Smooth muscle cell (in vitro differentiated cells): Measurements from ENCODE around the gene DHX36. TPM values are rescaled to one million over a fixed set of nuclear protein-coding genes. Genes with fewer than 3 reads are reported as not detected.

Experiments
- DNase-seq: peaks from one replicate; lab custom pipeline; 2025; ENCODE audit not compliant: unreplicated experiment; lab: John Stamatoyannopoulos, UW
- H2AFZ ChIP-seq: fragments of 200-600 bp; sonication (generic); 2 replicates; pipeline ENCODE4 v1.6.0; 2016; ENCODE audit warnings: antibody characterized with exemption, low read depth, mild to moderate bottlenecking
- H3F3A ChIP-seq: fragments of 200-600 bp; sonication (generic); 2 replicates; pipeline ENCODE4 v1.6.0; 2017; ENCODE audit warnings: antibody characterized with exemption, low read depth
- H3K27ac ChIP-seq: fragments of 200-600 bp; sonication (generic); 2 replicates; pipeline ENCODE4 v1.5.1; 2016; ENCODE audit warnings: low read depth, mild to moderate bottlenecking
- H3K27me3 ChIP-seq: fragments of 200-600 bp; sonication (generic); 2 replicates; pipeline ENCODE4 v1.6.1; 2016; ENCODE audit warnings: low read depth, mild to moderate bottlenecking
- H3K36me3 ChIP-seq: fragments of 200-600 bp; sonication (generic); 2 replicates; pipeline ENCODE4 v1.5.1; 2016; ENCODE audit warnings: low read depth
- H3K4me1 ChIP-seq: fragments of 200-600 bp; sonication (generic); 2 replicates; pipeline ENCODE4 v1.5.1; 2016; ENCODE audit warnings: low read depth
- H3K4me2 ChIP-seq: fragments of 200-600 bp; sonication (generic); 2 replicates; pipeline ENCODE4 v1.6.0; 2016; ENCODE audit warnings: mild to moderate bottlenecking
- H3K4me3 ChIP-seq: fragments of 200-600 bp; sonication (generic); 2 replicates; pipeline ENCODE4 v1.5.1; 2016; ENCODE audit warnings: mild to moderate bottlenecking
- H3K79me2 ChIP-seq: fragments of 200-600 bp; sonication (generic); 2 replicates; pipeline ENCODE4 v1.6.0; 2016; ENCODE audit warnings: low read depth, mild to moderate bottlenecking
- H3K9ac ChIP-seq: fragments of 200-600 bp; sonication (generic); 2 replicates; pipeline ENCODE4 v1.6.0; 2016; ENCODE audit warnings: low read depth
- H3K9me3 ChIP-seq: fragments of 200-600 bp; sonication (generic); replicated peaks from 2 replicates; pipeline ENCODE4 v1.5.1; 2016; ENCODE audit warnings: low read depth
- H4K20me1 ChIP-seq: fragments of 200-600 bp; sonication (generic); 2 replicates; pipeline ENCODE4 v1.6.0; 2016; ENCODE audit warnings: low read depth
- WGBS: methylation state at CpG from one replicate; pipeline ENCODE4 v1.1.7; 2016; ENCODE audit warnings: low lambda C conversion rate; 5-methylcytosine and 5-hydroxymethylcytosine counted together
- polyA plus RNA-seq: library from polyadenylated mRNA; unstranded; fragments of >200 nt; fragmentation: Nextera tagmentation; extraction: Ambion mirVana; gene quantifications from 2 replicates; pipeline ENCODE4 v1.2.1, GENCODE V29; 2016
- total RNA-seq: library from RNA; depleted of rRNA; stranded (reverse); fragments of >200 nt; gene quantifications from 2 replicates; pipeline ENCODE4 v1.2.3, GENCODE V29; 2014
- TF ChIP-seq, protein P1 (sequence below): fragments of 200-600 bp; sonication (generic); IDR thresholded peaks from 2 replicates; pipeline ENCODE4 v1.5.1; 2017; ENCODE audit warnings: borderline replicate concordance, mild to moderate bottlenecking, antibody characterized with exemption; ENCODE audit not compliant: insufficient read depth, poor library complexity, severe bottlenecking

The DHX36 gene
- total and polyA plus RNA-seq, 2 experiments from 2014 or later, result 18.2 to 42.6 TPM

DNA sequence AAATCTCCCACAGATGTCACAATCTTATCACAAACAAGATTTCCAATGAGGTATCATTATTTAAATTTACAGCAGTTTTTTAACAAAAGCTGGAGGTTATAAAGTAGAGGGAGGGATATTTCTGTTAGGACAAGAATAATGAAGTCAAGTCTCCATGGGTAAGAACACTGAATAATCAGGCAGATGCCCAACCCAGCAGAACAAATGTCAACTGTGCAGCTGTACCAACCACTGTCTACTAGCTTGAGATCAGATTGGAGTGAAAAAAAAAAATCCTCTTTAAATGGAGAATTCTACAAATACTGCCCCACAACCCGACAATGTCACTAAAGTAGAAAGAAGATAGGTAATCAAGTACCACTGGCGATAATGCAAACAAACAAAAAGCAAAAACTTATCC is 30.3 kb downstream of the DHX36 start:
- peaks cover 26% of the 10 kb centered on the region for H3K36me3 ChIP-seq
- no peak overlapping the region for H3K27ac ChIP-seq
- DNase-seq, result no peak
- H3K4me1 ChIP-seq, result no peaks in the 10 kb centered on the region
- WGBS, result 100% methylated on average over 2 of the region's 2 CpGs
- no peak overlapping the region for H2AFZ ChIP-seq
- H3F3A ChIP-seq, result no peaks in the 10 kb centered on the region
- no peak overlapping the region for H3K4me3 ChIP-seq
- H4K20me1 ChIP-seq, result no peaks in the 10 kb centered on the region
- no peak overlapping the region for H3K4me2 ChIP-seq
- H3K9ac ChIP-seq, result no peak overlapping the region
- TF ChIP-seq, protein P1, sequence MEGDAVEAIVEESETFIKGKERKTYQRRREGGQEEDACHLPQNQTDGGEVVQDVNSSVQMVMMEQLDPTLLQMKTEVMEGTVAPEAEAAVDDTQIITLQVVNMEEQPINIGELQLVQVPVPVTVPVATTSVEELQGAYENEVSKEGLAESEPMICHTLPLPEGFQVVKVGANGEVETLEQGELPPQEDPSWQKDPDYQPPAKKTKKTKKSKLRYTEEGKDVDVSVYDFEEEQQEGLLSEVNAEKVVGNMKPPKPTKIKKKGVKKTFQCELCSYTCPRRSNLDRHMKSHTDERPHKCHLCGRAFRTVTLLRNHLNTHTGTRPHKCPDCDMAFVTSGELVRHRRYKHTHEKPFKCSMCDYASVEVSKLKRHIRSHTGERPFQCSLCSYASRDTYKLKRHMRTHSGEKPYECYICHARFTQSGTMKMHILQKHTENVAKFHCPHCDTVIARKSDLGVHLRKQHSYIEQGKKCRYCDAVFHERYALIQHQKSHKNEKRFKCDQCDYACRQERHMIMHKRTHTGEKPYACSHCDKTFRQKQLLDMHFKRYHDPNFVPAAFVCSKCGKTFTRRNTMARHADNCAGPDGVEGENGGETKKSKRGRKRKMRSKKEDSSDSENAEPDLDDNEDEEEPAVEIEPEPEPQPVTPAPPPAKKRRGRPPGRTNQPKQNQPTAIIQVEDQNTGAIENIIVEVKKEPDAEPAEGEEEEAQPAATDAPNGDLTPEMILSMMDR, result no peak
- H3K27me3 ChIP-seq, result no peaks in the 10 kb centered on the region
- no peaks in the 10 kb centered on the region for H3K79me2 ChIP-seq
- H3K9me3 ChIP-seq, result no peaks in the 10 kb centered on the region

DNA sequence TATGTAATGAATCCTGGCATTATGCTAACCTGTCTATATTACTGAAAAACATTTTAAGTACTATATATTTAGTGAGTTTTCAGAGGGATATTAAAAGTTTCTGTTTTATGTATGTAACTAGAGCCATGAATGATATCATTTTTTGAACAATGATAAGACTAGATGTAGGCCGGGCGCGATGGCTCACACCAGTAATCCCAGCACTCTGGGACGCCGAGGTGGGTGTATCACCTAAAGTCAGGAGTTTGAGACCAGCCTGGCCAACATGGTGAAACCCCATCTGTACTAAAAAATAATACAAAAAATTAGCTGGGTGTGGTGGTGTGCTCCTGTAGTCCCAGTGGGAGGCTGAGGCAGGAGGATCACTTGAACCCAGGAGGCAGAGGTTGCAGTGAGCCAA is 34.1 kb downstream of the DHX36 start:
- peaks cover 39% of the 10 kb centered on the region for H3K36me3 ChIP-seq
- no peaks in the 10 kb centered on the region for H3K27me3 ChIP-seq
- no peak overlapping the region for H2AFZ ChIP-seq
- no peaks in the 10 kb centered on the region for H3K79me2 ChIP-seq
- H3F3A ChIP-seq, result no peaks in the 10 kb centered on the region
- no peaks in the 10 kb centered on the region for H3K4me1 ChIP-seq
- H3K4me3 ChIP-seq, result no peak overlapping the region
- no peak for DNase-seq
- no peak overlapping the region for H3K9ac ChIP-seq
- 98% methylated on average over 5 of the region's 5 CpGs for WGBS
- no peak overlapping the region for H3K4me2 ChIP-seq
- no peaks in the 10 kb centered on the region for H4K20me1 ChIP-seq
- TF ChIP-seq, protein P1, result no peak
- no peaks in the 10 kb centered on the region for H3K9me3 ChIP-seq
- H3K27ac ChIP-seq, result no peak overlapping the region

DNA sequence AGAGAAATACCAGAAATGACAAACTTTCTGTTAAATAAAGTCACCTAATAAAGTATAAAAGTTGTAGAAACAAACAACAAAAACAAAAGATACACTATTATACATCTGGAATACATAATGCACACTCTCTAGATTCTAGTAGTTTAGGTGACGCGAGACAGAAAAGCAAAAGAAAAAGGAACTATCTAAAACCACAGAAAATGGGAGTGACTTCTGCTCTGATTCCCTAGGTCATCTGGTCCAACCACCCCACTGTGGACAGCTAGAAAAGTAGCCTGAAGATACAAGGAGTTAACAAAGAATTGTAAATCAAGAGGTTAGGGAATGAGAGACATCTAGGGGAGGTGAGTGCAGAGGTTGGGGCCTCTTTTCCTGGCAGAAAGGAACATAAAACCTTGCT is 39.1 kb downstream of the DHX36 start:
- no peaks in the 10 kb centered on the region for H3K4me1 ChIP-seq
- H3K27me3 ChIP-seq, result no peaks in the 10 kb centered on the region
- peaks cover 31% of the 10 kb centered on the region for H3K36me3 ChIP-seq
- no peak overlapping the region for H3K4me3 ChIP-seq
- no peak overlapping the region for H3K9ac ChIP-seq
- no peak overlapping the region for H3K27ac ChIP-seq
- TF ChIP-seq, protein P1, result no peak
- no peak overlapping the region for H3K4me2 ChIP-seq
- no peaks in the 10 kb centered on the region for H4K20me1 ChIP-seq
- no peaks in the 10 kb centered on the region for H3K9me3 ChIP-seq
- H3F3A ChIP-seq, result no peaks in the 10 kb centered on the region
- no peaks in the 10 kb centered on the region for H3K79me2 ChIP-seq
- DNase-seq, result no peak
- no peak overlapping the region for H2AFZ ChIP-seq
- 97% methylated on average over 2 of the region's 2 CpGs for WGBS

DNA sequence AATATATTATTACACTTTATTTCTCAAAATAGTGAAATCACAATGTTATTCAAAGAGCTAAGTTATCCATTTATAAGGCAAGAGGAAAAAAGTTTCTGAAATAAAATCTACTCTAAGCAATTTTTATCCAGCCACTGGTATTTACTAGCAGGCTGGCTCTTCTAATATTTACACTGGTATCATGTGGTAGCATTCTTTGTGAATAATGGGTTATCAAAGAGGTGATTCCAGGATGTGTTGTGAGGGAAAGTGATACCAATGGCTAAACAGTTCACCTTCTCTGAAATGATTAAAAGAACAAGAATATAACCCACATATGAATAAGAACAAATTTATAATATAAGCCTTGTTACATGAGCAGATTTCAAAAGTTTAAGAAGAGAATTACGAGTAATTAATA is 44.1 kb downstream of the DHX36 start:
- Histone ChIP-seq H3K4me3 (no peak overlapping the region), H3K9ac (no peak overlapping the region), H3K27ac (no peak overlapping the region), H3K4me2 (no peak overlapping the region), H3K9me3 (no peaks in the 10 kb centered on the region), H2AFZ (no peak overlapping the region), H3K27me3 (no peaks in the 10 kb centered on the region), H4K20me1 (no peaks in the 10 kb centered on the region), H3K79me2 (no peaks in the 10 kb centered on the region), H3K36me3 (peaks cover 36% of the 10 kb centered on the region), H3F3A (peaks cover 5% of the 10 kb centered on the region), H3K4me1 (no peaks in the 10 kb centered on the region)
- WGBS, result 100% methylated on average over 1 of the region's 1 CpG
- TF ChIP-seq, protein P1, result no peak
- DNase-seq, result no peak
